ENCODE data around the gene MYO1B.

MYO1B gene

GRCh38 chr2:191467113-191467512, 221.9 kb downstream of the MYO1B start:
- no peaks in the 10 kb centered on the region for H3K9me3 ChIP-seq
- H3K36me3 ChIP-seq = no peaks in the 10 kb centered on the region
- DNase-seq = peak; percentile 35
- no peaks in the 10 kb centered on the region for H3K27me3 ChIP-seq
- TF ChIP-seq CTCF (IDR thresholded peaks at IDR 0.05; ENCODE audit: low read depth, low read length) = no peak
- no peak overlapping the region for H3K4me3 ChIP-seq (ENCODE audit: low read depth, low read length)
- peaks cover 9% of the 10 kb centered on the region for H3K4me1 ChIP-seq

- H3K27me3 ChIP-seq = no peaks in the 10 kb centered on the region
- peaks cover 4% of the 10 kb centered on the region; the same call in 1 of the 2 replicates for H3K4me1 ChIP-seq
- TF ChIP-seq CTCF (IDR thresholded peaks at IDR 0.05; ENCODE audit: low read depth, low read length) = no peak
- H3K4me3 ChIP-seq (ENCODE audit: low read depth, low read length) = no peak overlapping the region
- no peaks in the 10 kb centered on the region for H3K9me3 ChIP-seq
- no peaks in the 10 kb centered on the region for H3K36me3 ChIP-seq
- DNase-seq = no peak
These were observed 225.1 kb downstream of the MYO1B start for GRCh38 chr2:191470306-191470705.

GRCh38 chr2:191474464-191474863, 229.3 kb downstream of the MYO1B start:
- Histone ChIP-seq H3K4me3 (ENCODE audit: low read depth, low read length) (no peak overlapping the region), H3K36me3 (no peaks in the 10 kb centered on the region), H3K4me1 (peaks cover 10% of the 10 kb centered on the region), H3K27me3 (no peaks in the 10 kb centered on the region), H3K9me3 (no peaks in the 10 kb centered on the region)
- DNase-seq = no peak
- TF ChIP-seq CTCF (IDR thresholded peaks at IDR 0.05; ENCODE audit: low read depth, low read length) = no peak

Measured in BE2C (cell line).